ENCODE results near the gene FSTL5.

The FSTL5 gene

GRCh38 chr4:161650812-161651211 is 513.0 kb downstream of the FSTL5 start:
- Mint-ChIP-seq H3K36me3 (ENCODE audit: low read depth) (no peaks in the 10 kb centered on the region), H3K27me3 (no peaks in the 10 kb centered on the region), H3K4me1 (ENCODE audit: low read depth) (peaks cover 8% of the 10 kb centered on the region), H3K4me3 (no peak overlapping the region), H3K9me3 (peaks cover 11% of the 10 kb centered on the region), H3K27ac (peak overlapping the region; percentile 21)
- intact Hi-C loops (cut with micrococcal nuclease), result no loop called here

GRCh38 chr4:161647757-161648156 is 516.0 kb downstream of the FSTL5 start:
- intact Hi-C loops (cut with micrococcal nuclease), result no loop called here
- Mint-ChIP-seq H3K9me3 (peaks cover 11% of the 10 kb centered on the region), H3K4me1 (ENCODE audit: low read depth) (peaks cover 18% of the 10 kb centered on the region), H3K4me3 (no peak overlapping the region), H3K27ac (no peak overlapping the region), H3K36me3 (ENCODE audit: low read depth) (no peaks in the 10 kb centered on the region), H3K27me3 (no peaks in the 10 kb centered on the region)

GRCh38 chr4:161642708-161643107 is 521.1 kb downstream of the FSTL5 start:
- Mint-ChIP-seq H3K4me3 (no peak overlapping the region), H3K4me1 (ENCODE audit: low read depth) (peaks cover 15% of the 10 kb centered on the region), H3K27ac (no peak overlapping the region), H3K27me3 (no peaks in the 10 kb centered on the region), H3K9me3 (peaks cover 10% of the 10 kb centered on the region), H3K36me3 (ENCODE audit: low read depth) (no peaks in the 10 kb centered on the region)
- intact Hi-C loops (cut with micrococcal nuclease), result no loop called here

GRCh38 chr4:161629694-161630441 is 533.9 kb downstream of the FSTL5 start:
- no peak overlapping the region for H3K27ac Mint-ChIP-seq
- no peak overlapping the region for H3K4me3 Mint-ChIP-seq
- intact Hi-C loops (cut with micrococcal nuclease), result no loop called here
- H3K4me1 Mint-ChIP-seq (ENCODE audit: low read depth), result no peaks in the 10 kb centered on the region
- H3K36me3 Mint-ChIP-seq (ENCODE audit: low read depth), result no peaks in the 10 kb centered on the region
- no peaks in the 10 kb centered on the region for H3K9me3 Mint-ChIP-seq
- H3K27me3 Mint-ChIP-seq, result no peaks in the 10 kb centered on the region

GRCh38 chr4:161604516-161605300 is 559.1 kb downstream of the FSTL5 start:
- H3K27ac Mint-ChIP-seq, result no peak overlapping the region
- no peaks in the 10 kb centered on the region for H3K36me3 Mint-ChIP-seq (ENCODE audit: low read depth)
- no peak overlapping the region for H3K4me3 Mint-ChIP-seq
- no peaks in the 10 kb centered on the region for H3K4me1 Mint-ChIP-seq (ENCODE audit: low read depth)
- no peaks in the 10 kb centered on the region for H3K9me3 Mint-ChIP-seq
- H3K27me3 Mint-ChIP-seq, result no peaks in the 10 kb centered on the region
- intact Hi-C loops (cut with micrococcal nuclease), result no loop called here

- Mint-ChIP-seq H3K4me1 (ENCODE audit: low read depth) (no peaks in the 10 kb centered on the region), H3K36me3 (ENCODE audit: low read depth) (no peaks in the 10 kb centered on the region), H3K4me3 (no peak overlapping the region), H3K27ac (no peak overlapping the region), H3K9me3 (no peaks in the 10 kb centered on the region), H3K27me3 (no peaks in the 10 kb centered on the region)
- intact Hi-C loops (cut with micrococcal nuclease), result no loop called here
These were observed 562.8 kb downstream of the FSTL5 start for GRCh38 chr4:161601011-161601410.

GRCh38 chr4:161595230-161595771 is 568.5 kb downstream of the FSTL5 start:
- no peaks in the 10 kb centered on the region for H3K9me3 Mint-ChIP-seq
- intact Hi-C loops (cut with micrococcal nuclease), result no loop called here
- no peaks in the 10 kb centered on the region for H3K4me1 Mint-ChIP-seq (ENCODE audit: low read depth)
- H3K36me3 Mint-ChIP-seq (ENCODE audit: low read depth), result no peaks in the 10 kb centered on the region
- no peaks in the 10 kb centered on the region for H3K27me3 Mint-ChIP-seq
- H3K27ac Mint-ChIP-seq, result no peak overlapping the region
- no peak overlapping the region for H3K4me3 Mint-ChIP-seq

- intact Hi-C loops (cut with micrococcal nuclease), result no loop called here
- Mint-ChIP-seq H3K9me3 (no peaks in the 10 kb centered on the region), H3K27me3 (no peaks in the 10 kb centered on the region), H3K36me3 (ENCODE audit: low read depth) (no peaks in the 10 kb centered on the region), H3K27ac (no peak overlapping the region), H3K4me3 (no peak overlapping the region), H3K4me1 (ENCODE audit: low read depth) (peaks cover 8% of the 10 kb centered on the region)
These were observed 578.8 kb downstream of the FSTL5 start for GRCh38 chr4:161585011-161585410.

- Mint-ChIP-seq H3K9me3 (no peaks in the 10 kb centered on the region), H3K27ac (no peak overlapping the region), H3K27me3 (no peaks in the 10 kb centered on the region), H3K36me3 (ENCODE audit: low read depth) (no peaks in the 10 kb centered on the region), H3K4me1 (ENCODE audit: low read depth) (peaks cover 8% of the 10 kb centered on the region), H3K4me3 (no peak overlapping the region)
- intact Hi-C loops (cut with micrococcal nuclease), result no loop called here
These were observed 580.3 kb downstream of the FSTL5 start for GRCh38 chr4:161583549-161583948.

- intact Hi-C loops (cut with micrococcal nuclease), result no loop called here
- Mint-ChIP-seq H3K4me1 (ENCODE audit: low read depth) (peaks cover 16% of the 10 kb centered on the region), H3K9me3 (no peaks in the 10 kb centered on the region)
These were observed 582.3 kb downstream of the FSTL5 start for GRCh38 chr4:161581262-161582230.

GRCh38 chr4:161577579-161578301 is 586.1 kb downstream of the FSTL5 start:
- intact Hi-C loops (cut with micrococcal nuclease), result no loop called here
- H3K4me1 Mint-ChIP-seq (ENCODE audit: low read depth), result peaks cover 35% of the 10 kb centered on the region
- H3K27ac Mint-ChIP-seq, result no peak overlapping the region
- no peaks in the 10 kb centered on the region for H3K27me3 Mint-ChIP-seq
- no peak overlapping the region for H3K4me3 Mint-ChIP-seq
- peaks cover 9% of the 10 kb centered on the region for H3K9me3 Mint-ChIP-seq
- no peaks in the 10 kb centered on the region for H3K36me3 Mint-ChIP-seq (ENCODE audit: low read depth)

More at GRCh38 chr4:161581262-161582230, 582.3 kb downstream of the FSTL5 start:
- Mint-ChIP-seq H3K4me3 (no peak overlapping the region), H3K27ac (peak overlapping the region; percentile 49), H3K36me3 (ENCODE audit: low read depth) (no peaks in the 10 kb centered on the region), H3K27me3 (no peaks in the 10 kb centered on the region)

GRCh38 chr4:161573836-161574235 is 590.0 kb downstream of the FSTL5 start:
- no peak overlapping the region for H3K27ac Mint-ChIP-seq
- peaks cover 38% of the 10 kb centered on the region for H3K4me1 Mint-ChIP-seq (ENCODE audit: low read depth)
- H3K4me3 Mint-ChIP-seq, result no peak overlapping the region
- peaks cover 9% of the 10 kb centered on the region for H3K9me3 Mint-ChIP-seq
- intact Hi-C loops (cut with micrococcal nuclease), result no loop called here
- H3K27me3 Mint-ChIP-seq, result no peaks in the 10 kb centered on the region
- no peaks in the 10 kb centered on the region for H3K36me3 Mint-ChIP-seq (ENCODE audit: low read depth)

GRCh38 chr4:161564230-161564834 is 599.5 kb downstream of the FSTL5 start:
- Mint-ChIP-seq H3K9me3 (no peaks in the 10 kb centered on the region), H3K36me3 (ENCODE audit: low read depth) (no peaks in the 10 kb centered on the region), H3K27me3 (no peaks in the 10 kb centered on the region), H3K4me1 (ENCODE audit: low read depth) (peaks cover 4% of the 10 kb centered on the region), H3K27ac (no peak overlapping the region), H3K4me3 (no peak overlapping the region)
- intact Hi-C loops (cut with micrococcal nuclease), result loop anchor here (10.0 kb wide), 1 partner anchor 600 kb away; the partner anchor contains the start of gene FSTL5

Data from dendritic cell treated with granulocyte-macrophage colony-stimulating factor and Interleukin-4, amounts not matched to agents 40 ng/mL and 50 ng/mL, for 4 days (primary cell).